ENCODE data around the gene FKBP8.

DNA sequence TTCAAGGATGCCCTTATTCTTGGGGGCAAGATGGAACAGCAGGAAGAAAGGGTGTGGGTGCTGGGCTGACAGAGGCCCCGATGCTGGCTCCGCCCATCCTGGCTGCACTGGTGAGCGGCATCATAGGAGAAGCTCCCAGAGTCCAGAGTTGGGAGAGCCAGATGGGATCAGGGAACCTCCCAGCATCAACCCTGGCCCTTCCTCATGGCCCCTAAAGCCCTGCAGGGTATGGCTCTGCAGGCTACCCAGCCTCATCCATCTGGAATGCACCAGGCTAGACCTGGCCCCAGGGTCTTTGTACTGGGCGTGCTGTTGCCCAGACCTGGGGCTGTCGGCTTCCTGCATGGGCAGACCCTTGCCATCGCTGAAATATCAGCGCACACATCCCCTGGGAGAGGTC is 13.6 kb downstream of the FKBP8 start:
- TF ChIP-seq CTCF (conservative IDR thresholded peaks at IDR 0.05; ENCODE audit: low read depth, low read length) (no peak), POLR2A (IDR thresholded peaks at IDR 0.05; ENCODE audit: low read depth, low read length) (no peak), RFX5 (IDR thresholded peaks at IDR 0.05; ENCODE audit: low read depth, low read length) (no peak), MXI1 (IDR thresholded peaks at IDR 0.05; ENCODE audit: borderline replicate concordance, low read depth, low read length) (no peak), RCOR1 (IDR thresholded peaks at IDR 0.05; ENCODE audit: insufficient replicate concordance, low read length) (no peak), CEBPB (IDR thresholded peaks at IDR 0.05; ENCODE audit: low read depth, low read length) (no peak), BHLHE40 (IDR thresholded peaks at IDR 0.05; ENCODE audit: low read depth, low read length) (no peak), MAFK (IDR thresholded peaks at IDR 0.05; ENCODE audit: low read depth, low read length) (no peak), SMC3 (IDR thresholded peaks at IDR 0.05; ENCODE audit: low read depth, low read length) (no peak)
- TF ChIP-seq, protein P1, sequence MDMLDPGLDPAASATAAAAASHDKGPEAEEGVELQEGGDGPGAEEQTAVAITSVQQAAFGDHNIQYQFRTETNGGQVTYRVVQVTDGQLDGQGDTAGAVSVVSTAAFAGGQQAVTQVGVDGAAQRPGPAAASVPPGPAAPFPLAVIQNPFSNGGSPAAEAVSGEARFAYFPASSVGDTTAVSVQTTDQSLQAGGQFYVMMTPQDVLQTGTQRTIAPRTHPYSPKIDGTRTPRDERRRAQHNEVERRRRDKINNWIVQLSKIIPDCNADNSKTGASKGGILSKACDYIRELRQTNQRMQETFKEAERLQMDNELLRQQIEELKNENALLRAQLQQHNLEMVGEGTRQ (IDR thresholded peaks at IDR 0.05; ENCODE audit: low read depth, low read length) = no peak
- TF ChIP-seq, protein P2, sequence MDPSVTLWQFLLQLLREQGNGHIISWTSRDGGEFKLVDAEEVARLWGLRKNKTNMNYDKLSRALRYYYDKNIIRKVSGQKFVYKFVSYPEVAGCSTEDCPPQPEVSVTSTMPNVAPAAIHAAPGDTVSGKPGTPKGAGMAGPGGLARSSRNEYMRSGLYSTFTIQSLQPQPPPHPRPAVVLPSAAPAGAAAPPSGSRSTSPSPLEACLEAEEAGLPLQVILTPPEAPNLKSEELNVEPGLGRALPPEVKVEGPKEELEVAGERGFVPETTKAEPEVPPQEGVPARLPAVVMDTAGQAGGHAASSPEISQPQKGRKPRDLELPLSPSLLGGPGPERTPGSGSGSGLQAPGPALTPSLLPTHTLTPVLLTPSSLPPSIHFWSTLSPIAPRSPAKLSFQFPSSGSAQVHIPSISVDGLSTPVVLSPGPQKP (IDR thresholded peaks at IDR 0.05; ENCODE audit: borderline replicate concordance, low read depth, low read length) = no peak

All from IMR-90 (cell line).